Stomach (tissue), 9 donors: ENCODE data around the gene C9orf78. TPM values are rescaled to one million over a fixed set of nuclear protein-coding genes. Genes with fewer than 3 reads are reported as not detected.

Experiments
- DNase-seq, 2 donors: peaks; one replicate each; pipeline versions ENCODE4 v3.0.0 to v3.0.0-alpha.2; 2013 to 2019
- H3K27ac ChIP-seq, 5 donors: fragments of 200-600 bp in 4 of 5; sonication (generic) in 4 of 5; one replicate each; pipeline ENCODE4 v1.5.1; 2013 to 2019; ENCODE audit warnings: mild to moderate bottlenecking in 1 of 5, moderate library complexity in 1 of 5
- H3K27me3 ChIP-seq, 3 donors: fragments of 200-600 bp; sonication (generic); one replicate each; pipeline ENCODE4 v1.5.1; 2017 to 2019; ENCODE audit warnings: mixed run types in 1 of 3
- H3K36me3 ChIP-seq, 4 donors: fragments of 200-600 bp; sonication (generic); 1 replicate in 3 of 4; 2 replicates in 1 of 4; pipeline ENCODE4 v1.5.1; 2016 to 2019
- H3K4me1 ChIP-seq, 4 donors: fragments of 200-600 bp; sonication (generic); one replicate each; pipeline ENCODE4 v1.5.1; 2016 to 2019
- H3K4me3 ChIP-seq, 4 donors: fragments of 200-600 bp; sonication (generic) in 3 of 4; one replicate each; pipeline ENCODE4 v1.5.1; 2016 to 2019; ENCODE audit warnings: mild to moderate bottlenecking in 1 of 4
- H3K9me3 ChIP-seq, 4 donors: fragments of 200-600 bp; sonication (generic); one replicate each; pipeline ENCODE4 v1.5.1; 2016 to 2019
- CTCF ChIP-seq, 7 experiments: fragments of 450-650 bp in 4 of 7; fragments of 200-600 bp in 3 of 7; sonication (generic) in 3 of 7; IDR thresholded peaks; one replicate each; pipeline ENCODE4 v1.5.1; 2016 to 2019; ENCODE audit warnings: antibody characterized with exemption in 7 of 7, control low read depth in 2 of 7, mild to moderate bottlenecking in 1 of 7
- EP300 ChIP-seq: sonication (generic); formaldehyde crosslinking; IDR thresholded peaks from one replicate; pipeline ENCODE4 v1.6.1; 2017; ENCODE audit warnings: antibody characterized with exemption
- POLR2A ChIP-seq, 4 donors: fragments of 450-650 bp; IDR thresholded peaks; one replicate each; pipeline ENCODE4 v1.6.1; 2016; ENCODE audit warnings: antibody characterized with exemption in 4 of 4, control low read depth in 2 of 4, mild to moderate bottlenecking in 1 of 4, moderate library complexity in 1 of 4
- POLR2AphosphoS5 ChIP-seq, 3 donors: sonication (generic); formaldehyde crosslinking; IDR thresholded peaks; one replicate each; pipeline ENCODE4 v1.6.1; 2016; ENCODE audit warnings: antibody characterized with exemption in 3 of 3
- WGBS, 5 donors: extraction: QIAGEN DNeasy Blood & Tissue Kit in 3 of 5; methylation state at CpG; one replicate each; pipeline versions ENCODE4 v1.1.5 to v1.1.7; 2013 to 2018; 5-methylcytosine and 5-hydroxymethylcytosine counted together
- intact Hi-C: fragments of 100-400 bp; cut with DNase I; formaldehyde crosslinking; loops from one replicate; pipeline ENCODE4 v1.15.1; 2023; ENCODE audit warnings: low total_unique reads
- polyA plus RNA-seq, 3 donors: library from polyadenylated mRNA; stranded (reverse); fragments of 200-250 nt; gene quantifications; one replicate each; pipeline ENCODE4 v1.2.3, GENCODE V29; 2013
- total RNA-seq, 5 donors: library from RNA; depleted of rRNA; stranded (reverse); fragments of >200 nt; gene quantifications; one replicate each; pipeline versions ENCODE4 v1.1.0 to v1.2.3, GENCODE V29; 2014 to 2016
- donor health status: healthy with polysubstance abuse.
- donor health status: Bipolar disorder and iron deficiency.
- donor health status: healthy.

Gene C9orf78
- total and polyA plus RNA-seq, 8 donors = 18.7 to 67.5 (median 43.8) TPM

GRCh38 chr9:129864991-129865647 is 30.0 kb upstream of the C9orf78 start:
- DNase-seq = no peak
- peaks cover 0 to 7% (median 0%) of the 10 kb centered on the region in 4 donors for H3K4me1 ChIP-seq
- no peaks in the 10 kb centered on the region for H3K9me3 ChIP-seq
- peaks cover 20 to 95% (median 91%) of the 10 kb centered on the region in 4 donors for H3K36me3 ChIP-seq
- intact Hi-C loops = no loop called here
- no peak overlapping the region for H3K27ac ChIP-seq
- no peak for TF ChIP-seq POLR2A (IDR thresholded peaks at IDR 0.05)
- TF ChIP-seq CTCF (IDR thresholded peaks at IDR 0.05) = no peak
- TF ChIP-seq POLR2AphosphoS5 (IDR thresholded peaks at IDR 0.05) = no peak
- TF ChIP-seq EP300 = no peak
- no peaks in the 10 kb centered on the region for H3K27me3 ChIP-seq
- 52 to 73% (median 65%) methylated on average over 9 to 11 of the region's 11 CpGs for WGBS, 5 donors
- no peak overlapping the region for H3K4me3 ChIP-seq

- Histone ChIP-seq H3K4me1 (no peaks in the 10 kb centered on the region), H3K9me3 (no peaks in the 10 kb centered on the region), H3K27ac (peak overlapping the region in 1 of 5 donors; percentile 26), H3K27me3 (no peaks in the 10 kb centered on the region), H3K4me3 (no peak overlapping the region), H3K36me3 (peaks cover 28 to 93% (median 88%) of the 10 kb centered on the region in 4 donors)
- peak; percentile 34 to 59 for DNase-seq
- 63 to 77% (median 65%) methylated on average over 9 to 14 of the region's 14 CpGs for WGBS, 5 donors
- intact Hi-C loops = no loop called here
- TF ChIP-seq POLR2A (IDR thresholded peaks at IDR 0.05) (no peak), POLR2AphosphoS5 (IDR thresholded peaks at IDR 0.05) (no peak), CTCF (IDR thresholded peaks at IDR 0.05) (no peak), EP300 (no peak)
Measured at GRCh38 chr9:129863059-129863690, 28.1 kb upstream of the C9orf78 start.

GRCh38 chr9:129861447-129861827 is 26.4 kb upstream of the C9orf78 start:
- intact Hi-C loops = no loop called here
- no peaks in the 10 kb centered on the region for H3K4me1 ChIP-seq
- no peak overlapping the region for H3K27ac ChIP-seq
- TF ChIP-seq POLR2AphosphoS5 (IDR thresholded peaks at IDR 0.05) (no peak), POLR2A (IDR thresholded peaks at IDR 0.05) (no peak), CTCF (IDR thresholded peaks at IDR 0.05) (no peak), EP300 (no peak)
- H3K4me3 ChIP-seq = no peak overlapping the region
- no peaks in the 10 kb centered on the region for H3K9me3 ChIP-seq
- H3K36me3 ChIP-seq = peaks cover 39 to 93% (median 88%) of the 10 kb centered on the region in 4 donors
- H3K27me3 ChIP-seq = no peaks in the 10 kb centered on the region
- WGBS, 5 donors = 82 to 89% (median 84%) methylated on average over 5 to 12 of the region's 12 CpGs
- no peak for DNase-seq

- no peak for TF ChIP-seq CTCF (IDR thresholded peaks at IDR 0.05)
- no peak for TF ChIP-seq EP300
- TF ChIP-seq POLR2AphosphoS5 (IDR thresholded peaks at IDR 0.05) = no peak
- no peak for TF ChIP-seq POLR2A (IDR thresholded peaks at IDR 0.05)
- H3K9me3 ChIP-seq = no peaks in the 10 kb centered on the region
- DNase-seq = no peak
- H3K36me3 ChIP-seq = peaks cover 45 to 93% (median 88%) of the 10 kb centered on the region in 4 donors
- no peak overlapping the region for H3K4me3 ChIP-seq
- 72 to 81% (median 74%) methylated on average over 10 to 11 of the region's 11 CpGs for WGBS, 5 donors
- intact Hi-C loops = no loop called here
- H3K27me3 ChIP-seq = no peaks in the 10 kb centered on the region
- peak overlapping the region in 1 of 5 donors; percentile 17 for H3K27ac ChIP-seq
- H3K4me1 ChIP-seq = no peaks in the 10 kb centered on the region
Measured at GRCh38 chr9:129860653-129861446, 25.8 kb upstream of the C9orf78 start.
